ENCODE results near the gene CEP68. TPM values are rescaled to one million over a fixed set of nuclear protein-coding genes. Genes with fewer than 3 reads are reported as not detected.

The CEP68 gene
- polyA plus RNA-seq, 1 of the 3 experiments (the other 2 are of a cell fraction), result 6.2 TPM

GRCh38 chr2:65018141-65018582, 38.1 kb upstream of the CEP68 start:
- TF ChIP-seq, protein P1, sequence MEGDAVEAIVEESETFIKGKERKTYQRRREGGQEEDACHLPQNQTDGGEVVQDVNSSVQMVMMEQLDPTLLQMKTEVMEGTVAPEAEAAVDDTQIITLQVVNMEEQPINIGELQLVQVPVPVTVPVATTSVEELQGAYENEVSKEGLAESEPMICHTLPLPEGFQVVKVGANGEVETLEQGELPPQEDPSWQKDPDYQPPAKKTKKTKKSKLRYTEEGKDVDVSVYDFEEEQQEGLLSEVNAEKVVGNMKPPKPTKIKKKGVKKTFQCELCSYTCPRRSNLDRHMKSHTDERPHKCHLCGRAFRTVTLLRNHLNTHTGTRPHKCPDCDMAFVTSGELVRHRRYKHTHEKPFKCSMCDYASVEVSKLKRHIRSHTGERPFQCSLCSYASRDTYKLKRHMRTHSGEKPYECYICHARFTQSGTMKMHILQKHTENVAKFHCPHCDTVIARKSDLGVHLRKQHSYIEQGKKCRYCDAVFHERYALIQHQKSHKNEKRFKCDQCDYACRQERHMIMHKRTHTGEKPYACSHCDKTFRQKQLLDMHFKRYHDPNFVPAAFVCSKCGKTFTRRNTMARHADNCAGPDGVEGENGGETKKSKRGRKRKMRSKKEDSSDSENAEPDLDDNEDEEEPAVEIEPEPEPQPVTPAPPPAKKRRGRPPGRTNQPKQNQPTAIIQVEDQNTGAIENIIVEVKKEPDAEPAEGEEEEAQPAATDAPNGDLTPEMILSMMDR (IDR thresholded peaks at IDR 0.05), result no peak
- TF ChIP-seq EZH2phosphoT487 (IDR thresholded peaks at IDR 0.05; ENCODE audit: borderline replicate concordance, low read depth) (no peak), RFX5 (IDR thresholded peaks at IDR 0.05; ENCODE audit: low read length) (no peak)
- H4K20me1 ChIP-seq (ENCODE audit: insufficient read depth), result no peaks in the 10 kb centered on the region
- H3K27ac ChIP-seq (ENCODE audit: low read depth in 2 of 2, low read length in 1 of 2), result no peak overlapping the region
- H3K4me2 ChIP-seq, result no peak overlapping the region
- H3F3A ChIP-seq (replicated peaks; ENCODE audit: insufficient read depth), result no peaks in the 10 kb centered on the region
- peaks cover 7 to 34% of the 10 kb centered on the region in 2 experiments for H3K36me3 ChIP-seq (replicated peaks in 1 of 2; ENCODE audit: control insufficient read depth in 1 of 2, insufficient read depth in 2 of 2, low read length in 1 of 2)
- DNase-seq, result no peak
- H3K79me2 ChIP-seq (ENCODE audit: insufficient read depth), result no peaks in the 10 kb centered on the region
- H2AFZ ChIP-seq (ENCODE audit: low read depth), result no peak overlapping the region
- H3K9me2 ChIP-seq, result no peaks in the 10 kb centered on the region
- POLR2A ChIA-PET, result no interaction called here
- H3K9ac ChIP-seq, result no peak overlapping the region
- no peak overlapping the region for H3K4me3 ChIP-seq (ENCODE audit: low read depth in 2 of 2, low read length in 1 of 2)
- no peaks in the 10 kb centered on the region for H3K27me3 ChIP-seq (ENCODE audit: insufficient read depth)
- CTCF ChIA-PET, result interaction anchor here (1.0 to 1.1 kb wide), 2 partner anchors 33 to 100 kb away, joined by 3 to 4 read pairs; no protein-coding TSS in a partner anchor
- WGBS (ENCODE audit: low lambda C conversion rate), result 98% methylated on average over 15 of the region's 15 CpGs
- H3K4me1 ChIP-seq (ENCODE audit: control insufficient read depth in 1 of 2, insufficient read depth in 2 of 2, low read depth in 1 of 2, low read length in 1 of 2), result peaks cover 0 to 18% of the 10 kb centered on the region in 2 experiments; a peak in 1 of 4 replicates
- H3K9me3 ChIP-seq, result no peaks in the 10 kb centered on the region

- 62% methylated on average over 1 of the region's 1 CpG for WGBS (ENCODE audit: low lambda C conversion rate)
- H3K9me3 ChIP-seq, result no peaks in the 10 kb centered on the region
- no peaks in the 10 kb centered on the region for H3K27me3 ChIP-seq (ENCODE audit: insufficient read depth)
- CTCF ChIA-PET, result interaction anchor here (1.1 kb wide), 1 partner anchor 101 kb away, joined by 4 read pairs; no protein-coding TSS in a partner anchor
- no peaks in the 10 kb centered on the region for H4K20me1 ChIP-seq (ENCODE audit: insufficient read depth)
- no peak overlapping the region for H3K9ac ChIP-seq
- no peaks in the 10 kb centered on the region for H3K79me2 ChIP-seq (ENCODE audit: insufficient read depth)
- TF ChIP-seq, protein P2, sequence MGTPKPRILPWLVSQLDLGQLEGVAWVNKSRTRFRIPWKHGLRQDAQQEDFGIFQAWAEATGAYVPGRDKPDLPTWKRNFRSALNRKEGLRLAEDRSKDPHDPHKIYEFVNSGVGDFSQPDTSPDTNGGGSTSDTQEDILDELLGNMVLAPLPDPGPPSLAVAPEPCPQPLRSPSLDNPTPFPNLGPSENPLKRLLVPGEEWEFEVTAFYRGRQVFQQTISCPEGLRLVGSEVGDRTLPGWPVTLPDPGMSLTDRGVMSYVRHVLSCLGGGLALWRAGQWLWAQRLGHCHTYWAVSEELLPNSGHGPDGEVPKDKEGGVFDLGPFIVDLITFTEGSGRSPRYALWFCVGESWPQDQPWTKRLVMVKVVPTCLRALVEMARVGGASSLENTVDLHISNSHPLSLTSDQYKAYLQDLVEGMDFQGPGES (IDR thresholded peaks at IDR 0.05; ENCODE audit: low read depth, low read length), result no peak
- TF ChIP-seq CHD2 (IDR thresholded peaks at IDR 0.05; ENCODE audit: low read length, partially characterized antibody) (no peak), TCF12 (IDR thresholded peaks at IDR 0.05) (no peak), MEF2A (IDR thresholded peaks at IDR 0.05; ENCODE audit: borderline replicate concordance, low read depth) (no peak)
- H3K4me2 ChIP-seq, result no peak overlapping the region
- no peaks in the 10 kb centered on the region for H3F3A ChIP-seq (replicated peaks; ENCODE audit: insufficient read depth)
- H3K36me3 ChIP-seq (replicated peaks in 1 of 2; ENCODE audit: control insufficient read depth in 1 of 2, insufficient read depth in 2 of 2, low read length in 1 of 2), result peaks cover 4 to 31% of the 10 kb centered on the region in 2 experiments
- DNase-seq, result no peak
- POLR2A ChIA-PET, result interaction anchor here (0.6 kb wide), 2 partner anchors 14 to 28 kb away, joined by 3 to 4 read pairs; no protein-coding TSS in a partner anchor
- H3K27ac ChIP-seq (ENCODE audit: low read depth in 2 of 2, low read length in 1 of 2), result no peak overlapping the region
- no peak overlapping the region for H2AFZ ChIP-seq (ENCODE audit: low read depth)
- peaks cover 0 to 18% of the 10 kb centered on the region in 2 experiments; a peak in 1 of 4 replicates for H3K4me1 ChIP-seq (ENCODE audit: control insufficient read depth in 1 of 2, insufficient read depth in 2 of 2, low read depth in 1 of 2, low read length in 1 of 2)
- no peak overlapping the region for H3K4me3 ChIP-seq (ENCODE audit: low read depth in 2 of 2, low read length in 1 of 2)
- no peaks in the 10 kb centered on the region for H3K9me2 ChIP-seq
Measured at GRCh38 chr2:65019010-65019409, 37.2 kb upstream of the CEP68 start.
